ENCODE measurements around the gene ZNF212. TPM values are rescaled to one million over a fixed set of nuclear protein-coding genes. Genes with fewer than 3 reads are reported as not detected.

The ZNF212 gene
- total RNA-seq, 4 donors from 2014 or later = 8.4 to 12.6 (median 10.5) TPM

- Histone ChIP-seq H3K4me3 (no peak overlapping the region), H3K4me1 (peaks cover 0 to 28% (median 15%) of the 10 kb centered on the region in 4 donors), H3K9me3 (no peaks in the 10 kb centered on the region), H3K27me3 (no peaks in the 10 kb centered on the region), H3K36me3 (peaks cover 2 to 66% (median 23%) of the 10 kb centered on the region in 3 donors), H3K27ac (no peak overlapping the region)
- TF ChIP-seq EP300 (IDR thresholded peaks at IDR 0.05) (no peak), CTCF (IDR thresholded peaks at IDR 0.05) (no peak), POLR2A (IDR thresholded peaks at IDR 0.05) (no peak)
- DNase-seq (ENCODE audit: low spot score in 2 of 2) = no peak
- WGBS, 2 donors = 93 to 94% methylated on average over 6 of the region's 6 CpGs
These were observed 40.0 kb upstream of the ZNF212 start for GRCh38 chr7:149199234-149199995.

GRCh38 chr7:149202831-149203231 is 36.6 kb upstream of the ZNF212 start:
- 87 to 88% methylated on average over 6 of the region's 6 CpGs for WGBS, 2 donors
- Histone ChIP-seq H3K9me3 (no peaks in the 10 kb centered on the region), H3K4me3 (no peak overlapping the region), H3K4me1 (peaks cover 0 to 5% (median 0%) of the 10 kb centered on the region in 4 donors), H3K27me3 (no peaks in the 10 kb centered on the region), H3K27ac (no peak overlapping the region), H3K36me3 (peaks cover 0 to 99% (median 40%) of the 10 kb centered on the region in 3 donors)
- TF ChIP-seq EP300 (IDR thresholded peaks at IDR 0.05) (no peak), POLR2A (IDR thresholded peaks at IDR 0.05) (no peak), CTCF (IDR thresholded peaks at IDR 0.05) (no peak)
- no peak for DNase-seq (ENCODE audit: low spot score in 2 of 2)

GRCh38 chr7:149205690-149206381 is 33.6 kb upstream of the ZNF212 start:
- DNase-seq (ENCODE audit: low spot score in 2 of 2) = no peak
- Histone ChIP-seq H3K9me3 (no peaks in the 10 kb centered on the region), H3K4me1 (no peaks in the 10 kb centered on the region), H3K36me3 (peaks cover 0 to 99% (median 34%) of the 10 kb centered on the region in 3 donors), H3K27ac (no peak overlapping the region), H3K27me3 (no peaks in the 10 kb centered on the region), H3K4me3 (no peak overlapping the region)
- 82 to 86% methylated on average over 18 of the region's 18 CpGs for WGBS, 2 donors
- TF ChIP-seq POLR2A (IDR thresholded peaks at IDR 0.05) (no peak), CTCF (IDR thresholded peaks at IDR 0.05) (no peak), EP300 (IDR thresholded peaks at IDR 0.05) (no peak)

- no peak for TF ChIP-seq CTCF (IDR thresholded peaks at IDR 0.05)
- TF ChIP-seq EP300 (IDR thresholded peaks at IDR 0.05) = no peak
- TF ChIP-seq POLR2A (IDR thresholded peaks at IDR 0.05) = no peak
- no peaks in the 10 kb centered on the region for H3K4me1 ChIP-seq
- no peak overlapping the region for H3K27ac ChIP-seq
- H3K4me3 ChIP-seq = no peak overlapping the region
- no peaks in the 10 kb centered on the region for H3K9me3 ChIP-seq
- WGBS, 2 donors = 86 to 91% methylated on average over 35 of the region's 35 CpGs
- peaks cover 0 to 99% (median 28%) of the 10 kb centered on the region in 3 donors for H3K36me3 ChIP-seq
- no peaks in the 10 kb centered on the region for H3K27me3 ChIP-seq
- DNase-seq (ENCODE audit: low spot score in 2 of 2) = no peak
These were observed 32.0 kb upstream of the ZNF212 start for GRCh38 chr7:149207324-149208035.

Measured in tibial nerve (tissue), 4 donors.